Activated naive CD4-positive, alpha-beta T cell treated with anti-CD3 and anti-CD28 coated beads for 36 hours (primary cell): ENCODE results near the gene TEAD1. TPM values are rescaled to one million over a fixed set of nuclear protein-coding genes. Genes with fewer than 3 reads are reported as not detected.

Experiments
- CTCF ChIA-PET: fragments of 350-600 bp; sonication (Branson Sonifier 250); formaldehyde crosslinking; loops from one replicate; lab custom pipeline; 2021; ENCODE audit warnings: antibody characterized with exemption; lab: Charles Lee
- DNase-seq: peaks from one replicate; pipeline ENCODE4 v3.0.0-alpha.2; 2020
- H3K27ac Mint-ChIP-seq: one replicate; pipeline ENCODE4 v1.8.0; 2021; ENCODE audit warnings: mild to moderate bottlenecking, mixed read lengths
- H3K27me3 Mint-ChIP-seq: one replicate; pipeline ENCODE4 v1.8.0; 2021; ENCODE audit warnings: low read depth, mixed read lengths
- H3K36me3 Mint-ChIP-seq: one replicate; pipeline ENCODE4 v1.8.0; 2021; ENCODE audit warnings: low read depth, mixed read lengths
- H3K4me1 Mint-ChIP-seq: one replicate; pipeline ENCODE4 v1.8.0; 2021; ENCODE audit warnings: low read depth, mixed read lengths
- H3K4me3 Mint-ChIP-seq: one replicate; pipeline ENCODE4 v1.8.0; 2021; ENCODE audit warnings: mild to moderate bottlenecking, moderate library complexity, mixed read lengths
- H3K9me3 Mint-ChIP-seq: one replicate; pipeline ENCODE4 v1.8.0; 2021; ENCODE audit warnings: mixed read lengths
- intact Hi-C: fragments of 100-400 bp; cut with micrococcal nuclease; formaldehyde crosslinking; loops from one replicate; pipeline ENCODE4 v1.15.1; 2023
- total RNA-seq, 2 experiments: library from RNA; stranded (reverse); gene quantifications; one replicate each; pipeline ENCODE4 v1.2.3, GENCODE V29; 2021

The TEAD1 gene
- total RNA-seq, 2 experiments from 2014 or later, result 0.93 to 1.2 TPM

GRCh38 chr11:12963792-12964536, 289.7 kb downstream of the TEAD1 start:
- CTCF ChIA-PET, result interaction anchor here (0.5 to 3.7 kb wide), 18 partner anchors 9 to 1844 kb away, joined by 3 to 21 read pairs (median 4); no protein-coding TSS in a partner anchor

GRCh38 chr11:12964650-12965049, 290.4 kb downstream of the TEAD1 start:
- H3K9me3 Mint-ChIP-seq, result no peaks in the 10 kb centered on the region
- H3K4me1 Mint-ChIP-seq, result no peaks in the 10 kb centered on the region
- H3K27me3 Mint-ChIP-seq, result peaks cover 13% of the 10 kb centered on the region
- intact Hi-C loops, result loop anchor here (1.0 to 2.0 kb wide), 4 partner anchors 219 to 502 kb away; no protein-coding TSS in a partner anchor
- CTCF ChIA-PET, result interaction anchor here (0.6 to 3.7 kb wide), 8 partner anchors 13 to 1608 kb away, joined by 3 to 21 read pairs (median 4); no protein-coding TSS in a partner anchor
- H3K27ac Mint-ChIP-seq, result no peak overlapping the region
- H3K36me3 Mint-ChIP-seq, result no peaks in the 10 kb centered on the region
- H3K4me3 Mint-ChIP-seq, result no peak overlapping the region
- no peak for DNase-seq

More at GRCh38 chr11:12963792-12964536, 289.7 kb downstream of the TEAD1 start:
- H3K9me3 Mint-ChIP-seq, result no peaks in the 10 kb centered on the region
- H3K4me3 Mint-ChIP-seq, result no peak overlapping the region
- DNase-seq, result peak; percentile 75
- H3K27ac Mint-ChIP-seq, result no peak overlapping the region
- H3K36me3 Mint-ChIP-seq, result no peaks in the 10 kb centered on the region
- intact Hi-C loops, result loop anchor here (1.0 to 2.0 kb wide), 4 partner anchors 219 to 503 kb away; no protein-coding TSS in a partner anchor
- H3K4me1 Mint-ChIP-seq, result no peaks in the 10 kb centered on the region
- H3K27me3 Mint-ChIP-seq, result peaks cover 13% of the 10 kb centered on the region

- H3K9me3 Mint-ChIP-seq, result no peaks in the 10 kb centered on the region
- intact Hi-C loops, result no loop called here
- H3K27ac Mint-ChIP-seq, result no peak overlapping the region
- H3K36me3 Mint-ChIP-seq, result no peaks in the 10 kb centered on the region
- CTCF ChIA-PET, result interaction anchor here (1.3 to 3.7 kb wide), 2 partner anchors 218 to 272 kb away, joined by 3 to 21 read pairs; no protein-coding TSS in a partner anchor
- H3K27me3 Mint-ChIP-seq, result peaks cover 11% of the 10 kb centered on the region
- H3K4me1 Mint-ChIP-seq, result no peaks in the 10 kb centered on the region
- H3K4me3 Mint-ChIP-seq, result no peak overlapping the region
- no peak for DNase-seq
Observed at GRCh38 chr11:12966002-12966401, 291.8 kb downstream of the TEAD1 start.

- H3K9me3 Mint-ChIP-seq, result no peaks in the 10 kb centered on the region
- H3K27me3 Mint-ChIP-seq, result peaks cover 5% of the 10 kb centered on the region
- no peaks in the 10 kb centered on the region for H3K4me1 Mint-ChIP-seq
- intact Hi-C loops, result no loop called here
- no peak overlapping the region for H3K4me3 Mint-ChIP-seq
- CTCF ChIA-PET, result no interaction called here
- H3K27ac Mint-ChIP-seq, result no peak overlapping the region
- no peak for DNase-seq
- no peaks in the 10 kb centered on the region for H3K36me3 Mint-ChIP-seq
Observed at GRCh38 chr11:12968101-12968500, 293.9 kb downstream of the TEAD1 start.

- H3K27me3 Mint-ChIP-seq, result peaks cover 5% of the 10 kb centered on the region
- no peak overlapping the region for H3K4me3 Mint-ChIP-seq
- no peaks in the 10 kb centered on the region for H3K4me1 Mint-ChIP-seq
- DNase-seq, result no peak
- no peaks in the 10 kb centered on the region for H3K9me3 Mint-ChIP-seq
- CTCF ChIA-PET, result no interaction called here
- no peak overlapping the region for H3K27ac Mint-ChIP-seq
- H3K36me3 Mint-ChIP-seq, result no peaks in the 10 kb centered on the region
- intact Hi-C loops, result no loop called here
Observed at GRCh38 chr11:12968826-12969225, 294.6 kb downstream of the TEAD1 start.

GRCh38 chr11:12971955-12972354, 297.7 kb downstream of the TEAD1 start:
- Mint-ChIP-seq H3K4me3 (no peak overlapping the region), H3K27me3 (no peaks in the 10 kb centered on the region), H3K27ac (no peak overlapping the region), H3K4me1 (no peaks in the 10 kb centered on the region), H3K36me3 (no peaks in the 10 kb centered on the region), H3K9me3 (no peaks in the 10 kb centered on the region)
- CTCF ChIA-PET, result interaction anchor here (1.9 kb wide), 1 partner anchor 8 kb away, joined by 6 read pairs; no protein-coding TSS in a partner anchor
- no peak for DNase-seq
- intact Hi-C loops, result no loop called here

- Mint-ChIP-seq H3K4me3 (no peak overlapping the region), H3K9me3 (no peaks in the 10 kb centered on the region), H3K27me3 (peaks cover 3% of the 10 kb centered on the region), H3K27ac (no peak overlapping the region), H3K4me1 (no peaks in the 10 kb centered on the region), H3K36me3 (no peaks in the 10 kb centered on the region)
- no peak for DNase-seq
- intact Hi-C loops, result no loop called here
- CTCF ChIA-PET, result interaction anchor here (1.9 kb wide), 1 partner anchor 10 kb away, joined by 6 read pairs; no protein-coding TSS in a partner anchor
Observed at GRCh38 chr11:12973528-12974181, 299.4 kb downstream of the TEAD1 start.

GRCh38 chr11:12975195-12975594, 301.0 kb downstream of the TEAD1 start:
- CTCF ChIA-PET, result no interaction called here
- Mint-ChIP-seq H3K27ac (no peak overlapping the region), H3K9me3 (no peaks in the 10 kb centered on the region), H3K4me1 (no peaks in the 10 kb centered on the region), H3K27me3 (peaks cover 3% of the 10 kb centered on the region), H3K36me3 (no peaks in the 10 kb centered on the region), H3K4me3 (no peak overlapping the region)
- DNase-seq, result no peak
- intact Hi-C loops, result no loop called here

GRCh38 chr11:12979928-12980689, 305.9 kb downstream of the TEAD1 start:
- intact Hi-C loops, result no loop called here
- no peaks in the 10 kb centered on the region for H3K4me1 Mint-ChIP-seq
- H3K9me3 Mint-ChIP-seq, result no peaks in the 10 kb centered on the region
- H3K27me3 Mint-ChIP-seq, result peaks cover 13% of the 10 kb centered on the region
- H3K4me3 Mint-ChIP-seq, result no peak overlapping the region
- no peak overlapping the region for H3K27ac Mint-ChIP-seq
- DNase-seq, result no peak
- CTCF ChIA-PET, result interaction anchor here (0.7 kb wide), 1 partner anchor 49 kb away, joined by 3 read pairs; no protein-coding TSS in a partner anchor
- no peaks in the 10 kb centered on the region for H3K36me3 Mint-ChIP-seq

- peaks cover 22% of the 10 kb centered on the region for H3K27me3 Mint-ChIP-seq
- intact Hi-C loops, result no loop called here
- H3K9me3 Mint-ChIP-seq, result no peaks in the 10 kb centered on the region
- CTCF ChIA-PET, result no interaction called here
- no peak overlapping the region for H3K4me3 Mint-ChIP-seq
- H3K4me1 Mint-ChIP-seq, result no peaks in the 10 kb centered on the region
- no peak for DNase-seq
- H3K27ac Mint-ChIP-seq, result no peak overlapping the region
- no peaks in the 10 kb centered on the region for H3K36me3 Mint-ChIP-seq
Observed at GRCh38 chr11:12981676-12982522, 307.7 kb downstream of the TEAD1 start.

GRCh38 chr11:12983336-12983735, 309.1 kb downstream of the TEAD1 start:
- H3K9me3 Mint-ChIP-seq, result no peaks in the 10 kb centered on the region
- H3K27ac Mint-ChIP-seq, result no peak overlapping the region
- no peak for DNase-seq
- H3K36me3 Mint-ChIP-seq, result no peaks in the 10 kb centered on the region
- CTCF ChIA-PET, result no interaction called here
- no peak overlapping the region for H3K4me3 Mint-ChIP-seq
- intact Hi-C loops, result no loop called here
- H3K27me3 Mint-ChIP-seq, result peaks cover 20% of the 10 kb centered on the region
- H3K4me1 Mint-ChIP-seq, result no peaks in the 10 kb centered on the region
